Left lung (tissue), 10 donors: Measurements from ENCODE around the gene ABCB6. TPM values are rescaled to one million over a fixed set of nuclear protein-coding genes. Genes with fewer than 3 reads are reported as not detected.

Experiments used
- ATAC-seq: fragments of 200-7000 bp; cut with Tn5 transposase; one replicate; pipeline ENCODE4 v1.9.1; 2020; ENCODE audit warnings: moderate library complexity
- DNase-seq, 4 donors: peaks; one replicate each; pipeline ENCODE4 v3.0.0-alpha.2; 2013 to 2020
- H3K27ac ChIP-seq, 2 donors: fragments of 200-600 bp; sonication (generic) in 1 of 2; one replicate each; pipeline versions ENCODE4 v1.5.0 to v1.8.0; 2020 to 2021
- H3K27me3 ChIP-seq, 2 donors: fragments of 200-600 bp; sonication (generic) in 1 of 2; one replicate each; pipeline versions ENCODE4 v1.5.0 to v1.8.0; 2020 to 2021
- H3K36me3 ChIP-seq, 2 donors: fragments of 200-600 bp; sonication (generic) in 1 of 2; one replicate each; pipeline versions ENCODE4 v1.5.0 to v1.8.0; 2020 to 2021
- H3K4me1 ChIP-seq, 2 donors: fragments of 200-600 bp; one replicate each; pipeline ENCODE4 v1.8.0; 2021
- H3K4me3 ChIP-seq, 2 donors: fragments of 200-600 bp; sonication (generic) in 1 of 2; one replicate each; pipeline versions ENCODE4 v1.5.0 to v1.8.0; 2020 to 2021; ENCODE audit warnings: mild to moderate bottlenecking in 1 of 2
- H3K9me3 ChIP-seq, 2 donors: fragments of 200-600 bp; sonication (generic) in 1 of 2; one replicate each; pipeline versions ENCODE4 v1.5.0 to v1.8.0; 2020 to 2021
- CTCF ChIP-seq, 2 donors: fragments of 200-600 bp; sonication (generic) in 1 of 2; IDR thresholded peaks; one replicate each; pipeline versions ENCODE4 v1.5.0 to v1.8.0; 2021; ENCODE audit warnings: antibody characterized with exemption in 2 of 2
- intact Hi-C, 2 donors: fragments of 100-400 bp; cut with DNase I; formaldehyde crosslinking; loops; one replicate each; pipeline versions ENCODE4 v1.11.2 to v1.14.2; 2022
- polyA plus RNA-seq, 6 donors: library from polyadenylated mRNA; unstranded; fragments of 120-200 nt; gene quantifications; one replicate each; pipeline ENCODE4 v1.2.1, GENCODE V29; 2013; ENCODE audit not compliant: insufficient read length in 6 of 6
- total RNA-seq, 2 donors: library from RNA; stranded (reverse); fragmentation: NEBNext Ultra II Directional; extraction: Animal tissue kit (Norgen Biotek cat#: 25700); gene quantifications; one replicate each; pipeline ENCODE4 v1.2.1, GENCODE V29; 2021
- donor health status: DM: no; HTN: yes; CAD: no.
- donor health status: DM: no; HTN: no; CAD: no.

The ABCB6 gene
- total and polyA plus RNA-seq, 8 donors: 23.2 to 45.3 (median 30.1) TPM

GRCh38 chr2:219245899-219246230 is 27.1 kb upstream of the ABCB6 start:
- intact Hi-C loops: no loop called here
- ATAC-seq (no peak), DNase-seq (no peak)
- peaks cover 36 to 63% of the 10 kb centered on the region in 2 donors for H3K4me1 ChIP-seq
- no peak for TF ChIP-seq CTCF (IDR thresholded peaks at IDR 0.05)
- peak overlapping the region; percentile 81 to 94 for H3K4me3 ChIP-seq
- peak overlapping the region; percentile 94 to 97 for H3K27ac ChIP-seq
- H3K9me3 ChIP-seq: no peaks in the 10 kb centered on the region
- no peaks in the 10 kb centered on the region for H3K27me3 ChIP-seq
- peaks cover 0 to 32% of the 10 kb centered on the region in 2 donors for H3K36me3 ChIP-seq

- intact Hi-C loops: no loop called here
- H3K4me1 ChIP-seq: peaks cover 32 to 58% of the 10 kb centered on the region in 2 donors
- peaks cover 0 to 26% of the 10 kb centered on the region in 2 donors for H3K36me3 ChIP-seq
These were observed 26.6 kb upstream of the ABCB6 start, which contains the start of the genes GLB1L and STK16 for GRCh38 chr2:219245148-219245898. Gene GLB1L (minus strand): TSS chr2:219245444. CDS start chr2:219243573, 1,871 bp downstream. Gene STK16 (plus strand): TSS chr2:219245479. CDS start chr2:219246000, 521 bp downstream.

GRCh38 chr2:219244789-219245147 is 26.0 kb upstream of the ABCB6 start:
- Histone ChIP-seq H3K27me3 (no peaks in the 10 kb centered on the region), H3K4me3 (peak overlapping the region; percentile 81 to 94), H3K9me3 (no peaks in the 10 kb centered on the region), H3K4me1 (peaks cover 26 to 52% of the 10 kb centered on the region in 2 donors), H3K27ac (peak overlapping the region; percentile 94 to 97), H3K36me3 (peaks cover 0 to 24% of the 10 kb centered on the region in 2 donors)
- no peak for ATAC-seq
- intact Hi-C loops: no loop called here
- no peak for TF ChIP-seq CTCF (IDR thresholded peaks at IDR 0.05)
- DNase-seq: no peak

More at GRCh38 chr2:219245148-219245898, 26.6 kb upstream of the ABCB6 start, which contains the start of the genes GLB1L and STK16:
- peak within 1 kb of the TSS; percentile 94 to 97 for H3K27ac ChIP-seq
- H3K27me3 ChIP-seq: no peaks in the 10 kb centered on the region
- ATAC-seq (peak; percentile 84), DNase-seq (peak; percentile 94 to 98 (median 95))
- H3K4me3 ChIP-seq: peak within 1 kb of the TSS; percentile 81 to 94
- no peak for TF ChIP-seq CTCF (IDR thresholded peaks at IDR 0.05)
- no peaks in the 10 kb centered on the region for H3K9me3 ChIP-seq

- Histone ChIP-seq H3K9me3 (no peaks in the 10 kb centered on the region), H3K36me3 (peaks cover 0 to 26% of the 10 kb centered on the region in 2 donors), H3K4me3 (peak overlapping the region; percentile 7 to 36), H3K27ac (peak overlapping the region in 1 of 2 donors; percentile 42), H3K4me1 (peaks cover 13 to 38% of the 10 kb centered on the region in 2 donors), H3K27me3 (no peaks in the 10 kb centered on the region)
- intact Hi-C loops: no loop called here
- TF ChIP-seq CTCF (IDR thresholded peaks at IDR 0.05): no peak
- ATAC-seq (peak; percentile 4), DNase-seq (peak in 2 of 4 donors; percentile 50 to 87)
These were observed 24.6 kb upstream of the ABCB6 start for GRCh38 chr2:219243291-219243761.

GRCh38 chr2:219234331-219234730 is 15.6 kb upstream of the ABCB6 start:
- DNase-seq (no peak), ATAC-seq (no peak)
- Histone ChIP-seq H3K36me3 (peaks cover 0 to 72% of the 10 kb centered on the region in 2 donors), H3K4me1 (peaks cover 9 to 15% of the 10 kb centered on the region in 2 donors), H3K27ac (no peak overlapping the region), H3K4me3 (no peak overlapping the region), H3K9me3 (no peaks in the 10 kb centered on the region), H3K27me3 (no peaks in the 10 kb centered on the region)
- intact Hi-C loops: no loop called here
- no peak for TF ChIP-seq CTCF (IDR thresholded peaks at IDR 0.05)
